HG02678 (cell line): Measurements from ENCODE around the gene TMBIM1.
"Not testable (repeated sequence)": the region's sequence is repeated elsewhere in the genome, so short reads cannot be mapped to it uniquely, and the experiment has no call there.

Experiments used
- ATAC-seq: cut with Tn5 transposase; IDR thresholded peaks from one replicate; pipeline ENCODE4 v1.9.1; 2021; ENCODE audit warnings: mild to moderate bottlenecking, moderate library complexity; ENCODE audit not compliant: unreplicated experiment

TMBIM1 gene

GRCh38 chr2:218319813-218320365 lies 27.6 kb upstream of the TMBIM1 start:
- ATAC-seq: no peak

- ATAC-seq: no peak
These were observed 25.9 kb upstream of the TMBIM1 start for GRCh38 chr2:218318241-218318640.

- no peak for ATAC-seq
These were observed 25.5 kb upstream of the TMBIM1 start for GRCh38 chr2:218317835-218318234.

- ATAC-seq: no peak
These were observed 25.0 kb upstream of the TMBIM1 start for GRCh38 chr2:218317303-218317630.

GRCh38 chr2:218315397-218315796 lies 23.1 kb upstream of the TMBIM1 start:
- ATAC-seq: no peak

- not testable (repeated sequence) for ATAC-seq
These were observed 22.5 kb upstream of the TMBIM1 start for GRCh38 chr2:218314764-218315163.

- ATAC-seq: no peak
These were observed 21.1 kb upstream of the TMBIM1 start for GRCh38 chr2:218313356-218313755.

- ATAC-seq: no peak
These were observed 20.0 kb upstream of the TMBIM1 start for GRCh38 chr2:218312267-218312756.

- not testable (repeated sequence) for ATAC-seq
These were observed 19.4 kb upstream of the TMBIM1 start for GRCh38 chr2:218311541-218312266.

- no peak for ATAC-seq
These were observed 18.7 kb upstream of the TMBIM1 start for GRCh38 chr2:218310853-218311540.

GRCh38 chr2:218307415-218308090 lies 15.2 kb upstream of the TMBIM1 start:
- ATAC-seq: no peak

- ATAC-seq: no peak
These were observed 14.0 kb upstream of the TMBIM1 start for GRCh38 chr2:218306184-218306920.

- no peak for ATAC-seq
These were observed 13.1 kb upstream of the TMBIM1 start for GRCh38 chr2:218305383-218305782.

- ATAC-seq: no peak
These were observed 9.0 kb upstream of the TMBIM1 start for GRCh38 chr2:218301176-218301819.

GRCh38 chr2:218300141-218300540 lies 7.8 kb upstream of the TMBIM1 start:
- no peak for ATAC-seq

GRCh38 chr2:218298314-218298875 lies 6.1 kb upstream of the TMBIM1 start:
- ATAC-seq: no peak

- ATAC-seq: no peak
These were observed 4.5 kb upstream of the TMBIM1 start for GRCh38 chr2:218296847-218297246.

GRCh38 chr2:218296200-218296599 lies 3.9 kb upstream of the TMBIM1 start:
- no peak for ATAC-seq

- ATAC-seq: no peak
These were observed 2.7 kb upstream of the TMBIM1 start for GRCh38 chr2:218295029-218295428.

- ATAC-seq: no peak
These were observed 2.2 kb upstream of the TMBIM1 start for GRCh38 chr2:218294430-218295022.
